ENCODE data around the gene KCNK10.

- TF ChIP-seq CTCF (IDR thresholded peaks at IDR 0.05) (no peak), POLR2A (IDR thresholded peaks at IDR 0.05) (no peak)
Measured at GRCh38 chr14:88312257-88312656, 10.8 kb downstream of the KCNK10 start.

Measured in lower leg skin (tissue), 3 donors.